BLaER1 (cell line): ENCODE measurements around the gene BDKRB2.

Experiments
- H3K27ac ChIP-seq: shearing (Covaris generic); formaldehyde crosslinking; 2 replicates; pipeline ENCODE4 v1.8.1; 2022
- H3K27me3 ChIP-seq: shearing (Covaris generic); formaldehyde crosslinking; 2 replicates; pipeline ENCODE4 v1.8.1; 2022
- H3K36me3 ChIP-seq: shearing (Covaris generic); formaldehyde crosslinking; 2 replicates; pipeline ENCODE4 v1.8.1; 2022
- H3K4me1 ChIP-seq: shearing (Covaris generic); formaldehyde crosslinking; 2 replicates; pipeline ENCODE4 v1.8.1; 2022
- H3K4me2 ChIP-seq: shearing (Covaris generic); formaldehyde crosslinking; 2 replicates; pipeline ENCODE4 v1.8.1; 2022
- H3K4me3 ChIP-seq: shearing (Covaris generic); formaldehyde crosslinking; 2 replicates; pipeline ENCODE4 v1.8.1; 2022
- H3K9ac ChIP-seq: shearing (Covaris generic); formaldehyde crosslinking; 2 replicates; pipeline ENCODE4 v1.8.1; 2022
- H3K9me3 ChIP-seq: shearing (Covaris generic); formaldehyde crosslinking; 2 replicates; pipeline ENCODE4 v1.8.1; 2022
- H4K20me1 ChIP-seq: shearing (Covaris generic); formaldehyde crosslinking; 2 replicates; pipeline ENCODE4 v1.8.1; 2022
- Cebpa-rat ChIP-seq: shearing (Covaris generic); IDR thresholded peaks from 2 replicates; pipeline ENCODE4 v1.8.1; 2022

BDKRB2 gene

GRCh38 chr14:96268431-96269358, 64.1 kb downstream of the BDKRB2 start:
- peaks cover 8% of the 10 kb centered on the region for H3K4me1 ChIP-seq
- no peaks in the 10 kb centered on the region for H3K36me3 ChIP-seq
- no peaks in the 10 kb centered on the region for H3K27me3 ChIP-seq
- TF ChIP-seq Cebpa-rat = no peak
- H4K20me1 ChIP-seq = no peaks in the 10 kb centered on the region
- no peak overlapping the region for H3K27ac ChIP-seq
- H3K9ac ChIP-seq = no peak overlapping the region
- peaks cover 5% of the 10 kb centered on the region; the same call in 1 of the 2 replicates for H3K9me3 ChIP-seq
- no peak overlapping the region for H3K4me3 ChIP-seq
- H3K4me2 ChIP-seq = no peak overlapping the region

DNA sequence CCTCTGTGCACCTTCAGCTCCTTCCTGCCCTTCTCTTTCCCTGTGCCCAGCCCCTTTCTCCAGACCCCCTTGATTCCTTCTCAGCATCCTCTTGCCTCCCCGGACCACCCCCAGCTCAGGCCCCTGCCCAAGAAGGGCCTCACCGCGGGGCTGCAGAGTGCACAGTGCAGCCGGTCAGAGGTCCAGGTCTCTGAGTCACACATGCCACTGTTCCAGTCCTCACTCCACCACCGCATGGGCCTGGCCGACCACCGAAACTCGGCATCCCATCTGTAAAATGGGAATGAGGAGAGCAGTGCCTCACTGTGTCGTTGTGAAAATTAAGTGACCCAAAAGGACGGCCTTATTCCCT, 64.7 kb downstream of the BDKRB2 start:
- H3K27me3 ChIP-seq = no peaks in the 10 kb centered on the region
- H3K36me3 ChIP-seq = no peaks in the 10 kb centered on the region
- TF ChIP-seq Cebpa-rat = no peak
- H3K4me2 ChIP-seq = no peak overlapping the region
- H3K9ac ChIP-seq = no peak overlapping the region
- H3K27ac ChIP-seq = no peak overlapping the region
- H3K9me3 ChIP-seq = peaks cover 5% of the 10 kb centered on the region; the same call in 1 of the 2 replicates
- H3K4me1 ChIP-seq = peaks cover 8% of the 10 kb centered on the region
- H4K20me1 ChIP-seq = no peaks in the 10 kb centered on the region
- no peak overlapping the region for H3K4me3 ChIP-seq

- no peak overlapping the region for H3K4me2 ChIP-seq
- H3K27me3 ChIP-seq = no peaks in the 10 kb centered on the region
- peaks cover 5% of the 10 kb centered on the region; the same call in 1 of the 2 replicates for H3K9me3 ChIP-seq
- no peak overlapping the region for H3K27ac ChIP-seq
- no peaks in the 10 kb centered on the region for H4K20me1 ChIP-seq
- TF ChIP-seq Cebpa-rat = no peak
- no peaks in the 10 kb centered on the region for H3K36me3 ChIP-seq
- no peak overlapping the region for H3K9ac ChIP-seq
- peaks cover 8% of the 10 kb centered on the region for H3K4me1 ChIP-seq
- no peak overlapping the region for H3K4me3 ChIP-seq
Observed at GRCh38 chr14:96270565-96271420, 66.2 kb downstream of the BDKRB2 start.

GRCh38 chr14:96271421-96271762, 66.8 kb downstream of the BDKRB2 start:
- H3K27ac ChIP-seq = no peak overlapping the region
- no peak for TF ChIP-seq Cebpa-rat
- H4K20me1 ChIP-seq = no peaks in the 10 kb centered on the region
- no peak overlapping the region for H3K4me3 ChIP-seq
- H3K9me3 ChIP-seq = peaks cover 5% of the 10 kb centered on the region; the same call in 1 of the 2 replicates
- H3K4me2 ChIP-seq = no peak overlapping the region
- H3K4me1 ChIP-seq = peaks cover 8% of the 10 kb centered on the region
- H3K27me3 ChIP-seq = no peaks in the 10 kb centered on the region
- H3K36me3 ChIP-seq = no peaks in the 10 kb centered on the region
- no peak overlapping the region for H3K9ac ChIP-seq

DNA sequence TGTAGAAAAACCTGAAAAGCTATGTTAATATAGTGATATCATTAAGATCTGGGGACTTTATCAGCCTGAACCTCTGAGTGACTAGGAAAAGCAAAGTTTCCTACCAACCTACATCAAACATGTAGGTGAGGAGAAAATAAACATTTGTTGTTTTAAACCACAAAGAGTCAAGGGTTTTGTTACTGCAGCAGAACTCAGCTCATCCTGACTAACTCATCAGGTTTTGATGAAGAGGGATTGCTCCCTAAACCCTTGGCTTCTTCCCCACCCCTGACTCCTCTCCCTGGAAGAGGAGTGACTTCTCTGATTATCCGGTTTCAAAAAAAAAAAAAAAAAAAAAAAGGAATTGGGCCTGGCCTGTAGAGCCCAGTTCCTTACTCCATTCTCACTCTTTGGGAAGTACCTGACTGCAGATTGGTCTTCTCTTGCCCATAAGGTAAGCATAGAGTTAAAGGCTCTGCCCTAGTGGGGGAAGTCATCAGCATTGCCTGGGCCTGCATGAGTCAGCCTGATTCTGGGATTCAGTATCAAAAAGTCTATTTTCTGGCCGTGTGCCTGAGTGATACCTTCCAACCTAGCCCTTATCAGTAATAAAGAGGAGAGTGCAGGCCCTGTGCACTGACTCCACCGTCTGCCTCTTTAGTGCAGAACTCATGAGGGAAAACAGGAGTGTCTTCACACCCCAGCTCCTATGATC, 68.3 kb downstream of the BDKRB2 start:
- no peak overlapping the region for H3K4me2 ChIP-seq
- no peak overlapping the region for H3K27ac ChIP-seq
- H3K4me3 ChIP-seq = no peak overlapping the region
- TF ChIP-seq Cebpa-rat = no peak
- no peaks in the 10 kb centered on the region for H3K27me3 ChIP-seq
- H3K4me1 ChIP-seq = no peaks in the 10 kb centered on the region
- H4K20me1 ChIP-seq = no peaks in the 10 kb centered on the region
- H3K36me3 ChIP-seq = no peaks in the 10 kb centered on the region
- H3K9me3 ChIP-seq = peaks cover 9% of the 10 kb centered on the region
- no peak overlapping the region for H3K9ac ChIP-seq

DNA sequence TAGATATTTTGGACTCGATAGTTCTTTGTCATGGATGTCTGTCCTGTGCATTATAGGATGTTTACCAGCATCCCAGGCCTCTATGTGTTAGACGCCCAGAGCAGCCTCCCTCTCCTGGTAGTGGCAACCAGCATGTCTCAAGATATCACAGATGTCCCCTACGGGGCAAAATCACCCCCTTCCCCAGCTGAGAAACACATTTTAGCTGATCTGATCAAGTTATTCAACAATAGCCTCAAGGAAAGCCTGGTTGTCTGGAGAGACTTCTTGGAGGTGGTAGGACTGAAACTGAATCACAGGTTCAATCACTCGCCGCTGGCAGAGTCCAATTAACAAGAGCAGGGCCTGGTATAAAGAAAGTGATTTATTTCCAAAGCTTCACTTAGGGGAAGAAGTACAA, 69.0 kb downstream of the BDKRB2 start:
- Histone ChIP-seq H3K4me1 (no peaks in the 10 kb centered on the region), H3K4me3 (no peak overlapping the region), H4K20me1 (no peaks in the 10 kb centered on the region), H3K9ac (no peak overlapping the region), H3K27ac (no peak overlapping the region), H3K4me2 (no peak overlapping the region), H3K9me3 (peaks cover 16% of the 10 kb centered on the region), H3K27me3 (no peaks in the 10 kb centered on the region), H3K36me3 (peaks cover 4% of the 10 kb centered on the region; the same call in 1 of the 2 replicates)
- no peak for TF ChIP-seq Cebpa-rat

DNA sequence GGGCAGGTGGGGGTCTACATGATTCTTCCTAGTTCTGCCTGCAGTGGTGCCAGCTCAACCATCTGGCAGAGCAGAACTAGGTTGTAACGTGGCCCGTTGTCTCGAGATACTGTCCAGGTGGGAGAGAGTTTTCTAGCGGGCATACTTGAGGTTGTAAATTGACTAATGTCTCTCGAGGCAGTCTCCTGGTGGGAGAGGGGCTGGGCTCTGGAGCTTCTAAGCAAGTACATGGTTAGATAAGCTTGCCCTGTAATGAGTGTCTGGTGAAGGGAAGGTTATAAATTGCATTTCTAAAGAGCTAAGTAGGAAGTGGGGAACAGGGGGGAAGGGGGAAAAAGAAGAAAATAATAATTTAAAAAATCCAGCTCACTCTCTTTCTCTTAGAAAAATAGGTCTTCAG, 69.5 kb downstream of the BDKRB2 start:
- Histone ChIP-seq H3K36me3 (peaks cover 4% of the 10 kb centered on the region; the same call in 1 of the 2 replicates), H4K20me1 (no peaks in the 10 kb centered on the region), H3K4me3 (no peak overlapping the region), H3K27me3 (no peaks in the 10 kb centered on the region), H3K4me2 (no peak overlapping the region), H3K4me1 (no peaks in the 10 kb centered on the region), H3K9me3 (peaks cover 16% of the 10 kb centered on the region), H3K27ac (no peak overlapping the region), H3K9ac (no peak overlapping the region)
- no peak for TF ChIP-seq Cebpa-rat

- Histone ChIP-seq H3K9me3 (peaks cover 16% of the 10 kb centered on the region), H3K27ac (no peak overlapping the region), H3K27me3 (no peaks in the 10 kb centered on the region), H3K4me3 (no peak overlapping the region), H3K36me3 (peaks cover 8% of the 10 kb centered on the region; the same call in 1 of the 2 replicates), H3K4me2 (no peak overlapping the region), H4K20me1 (no peaks in the 10 kb centered on the region), H3K4me1 (no peaks in the 10 kb centered on the region), H3K9ac (no peak overlapping the region)
- no peak for TF ChIP-seq Cebpa-rat
Observed at GRCh38 chr14:96274543-96274942, 69.9 kb downstream of the BDKRB2 start.

DNA sequence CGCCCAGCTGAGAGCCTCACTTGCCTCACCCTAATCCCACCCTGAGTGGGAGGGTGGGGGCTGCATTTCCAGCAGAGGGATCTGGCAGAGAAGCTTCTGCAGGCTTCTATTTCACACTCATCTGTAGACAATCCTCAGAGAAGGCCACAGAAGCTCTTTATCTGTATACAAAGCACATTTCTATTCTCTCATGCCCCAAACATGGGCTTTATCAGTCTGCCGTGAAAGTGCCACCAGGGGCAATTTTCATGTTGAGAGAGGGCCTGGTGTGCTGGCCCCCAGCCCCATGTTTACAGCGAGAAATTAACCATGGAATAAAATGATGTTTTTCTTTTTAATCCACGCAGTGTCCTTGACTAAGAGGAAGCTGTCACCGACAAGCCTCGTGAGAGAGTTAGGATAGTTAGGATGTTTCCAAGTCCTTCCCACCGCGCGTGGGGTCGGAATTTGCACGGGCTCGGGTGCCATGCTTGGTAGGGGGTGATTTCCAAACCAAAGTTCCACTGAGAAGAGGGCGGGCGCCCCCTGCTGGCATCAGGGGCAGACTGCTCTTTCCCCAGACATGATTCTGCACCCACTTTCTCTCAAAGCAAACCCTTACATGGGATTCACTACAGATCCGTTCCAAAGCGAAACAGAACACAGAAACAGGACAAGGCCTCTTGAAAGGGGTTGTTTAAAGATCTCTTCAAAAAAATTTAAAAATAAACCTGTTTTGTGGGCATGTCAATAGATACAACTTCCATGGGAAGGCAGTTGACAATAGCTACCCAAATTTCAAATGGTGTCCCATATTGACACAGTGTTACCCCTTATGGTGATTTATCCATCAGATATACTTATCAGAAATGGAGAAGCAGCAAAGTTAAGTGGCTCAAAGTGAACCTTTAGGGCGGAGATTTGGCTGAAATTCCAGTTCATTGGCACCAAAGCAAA, 70.8 kb downstream of the BDKRB2 start:
- Histone ChIP-seq H3K9me3 (peaks cover 16% of the 10 kb centered on the region), H3K27me3 (no peaks in the 10 kb centered on the region), H4K20me1 (no peaks in the 10 kb centered on the region), H3K36me3 (peaks cover 8% of the 10 kb centered on the region; the same call in 1 of the 2 replicates), H3K4me3 (no peak overlapping the region), H3K4me2 (no peak overlapping the region), H3K27ac (no peak overlapping the region), H3K9ac (no peak overlapping the region), H3K4me1 (no peaks in the 10 kb centered on the region)
- no peak for TF ChIP-seq Cebpa-rat
